Measurements from ENCODE around the gene GID4.

GID4 gene

GRCh38 chr17:17999364-18000029, 39.7 kb upstream of the GID4 start:
- Histone ChIP-seq H3K9ac (ENCODE audit: low read length) (no peak overlapping the region), H2AK5ac (ENCODE audit: low read length, severe bottlenecking) (no peak overlapping the region), H2BK5ac (ENCODE audit: low read depth, low read length, poor library complexity, severe bottlenecking) (no peak overlapping the region), H4K8ac (ENCODE audit: low read length) (no peak overlapping the region), H3K18ac (ENCODE audit: low read depth in 1 of 2, low read length in 2 of 2) (no peak overlapping the region), H3K27ac (ENCODE audit: low read length, poor library complexity, severe bottlenecking) (no peak overlapping the region), H3K4me1 (ENCODE audit: control insufficient read depth, insufficient read depth, low read depth, low read length) (peaks cover 16% of the 10 kb centered on the region), H2BK120ac (ENCODE audit: low read depth, low read length) (no peak overlapping the region), H3K4me2 (ENCODE audit: low read length, poor library complexity, severe bottlenecking) (no peak overlapping the region), H2BK12ac (ENCODE audit: low read length in 2 of 2) (no peak overlapping the region), H2AFZ (ENCODE audit: low read depth, low read length) (no peak overlapping the region), H3K14ac (ENCODE audit: low read length in 2 of 2) (peak overlapping the region in 1 of 2 experiments; percentile 45), H3K4ac (ENCODE audit: low read depth in 1 of 2, low read length in 2 of 2) (no peak overlapping the region), H3K23ac (ENCODE audit: low read length in 2 of 2) (no peak overlapping the region), H3K27me3 (ENCODE audit: control insufficient read depth in 1 of 2, insufficient read depth in 1 of 2, low read length in 2 of 2) (no peaks in the 10 kb centered on the region), H3K4me3 (ENCODE audit: insufficient read depth in 1 of 2, low read depth in 1 of 2, low read length in 2 of 2) (no peak overlapping the region), H3K79me1 (replicated peaks; ENCODE audit: low read length, poor library complexity, severe bottlenecking) (no peaks in the 10 kb centered on the region), H4K91ac (ENCODE audit: low read length) (no peak overlapping the region), H3K9me3 (ENCODE audit: control insufficient read depth, low read length) (no peaks in the 10 kb centered on the region), H2BK15ac (ENCODE audit: low read depth, poor library complexity, severe bottlenecking) (no peak overlapping the region), H3K36me3 (ENCODE audit: control insufficient read depth in 1 of 2, insufficient read depth in 2 of 2, low read depth in 1 of 2, low read length in 2 of 2) (no peaks in the 10 kb centered on the region)
- 92% methylated on average over 9 of the region's 9 CpGs for WGBS
- peak; percentile 22 for DNase-seq

GRCh38 chr17:18000030-18000408, 39.2 kb upstream of the GID4 start:
- Histone ChIP-seq H3K9me3 (ENCODE audit: control insufficient read depth, low read length) (no peaks in the 10 kb centered on the region), H3K23ac (ENCODE audit: low read length in 2 of 2) (no peak overlapping the region), H2AK5ac (ENCODE audit: low read length, severe bottlenecking) (no peak overlapping the region), H2BK5ac (ENCODE audit: low read depth, low read length, poor library complexity, severe bottlenecking) (no peak overlapping the region), H3K79me1 (replicated peaks; ENCODE audit: low read length, poor library complexity, severe bottlenecking) (no peaks in the 10 kb centered on the region), H3K4me1 (ENCODE audit: control insufficient read depth, insufficient read depth, low read depth, low read length) (peaks cover 15% of the 10 kb centered on the region), H2BK15ac (ENCODE audit: low read depth, poor library complexity, severe bottlenecking) (no peak overlapping the region), H3K4me3 (ENCODE audit: insufficient read depth in 1 of 2, low read depth in 1 of 2, low read length in 2 of 2) (no peak overlapping the region), H2BK120ac (ENCODE audit: low read depth, low read length) (no peak overlapping the region), H2AFZ (ENCODE audit: low read depth, low read length) (no peak overlapping the region), H3K27me3 (ENCODE audit: control insufficient read depth in 1 of 2, insufficient read depth in 1 of 2, low read length in 2 of 2) (no peaks in the 10 kb centered on the region), H3K14ac (ENCODE audit: low read length in 2 of 2) (no peak overlapping the region), H3K4ac (ENCODE audit: low read depth in 1 of 2, low read length in 2 of 2) (no peak overlapping the region), H3K27ac (ENCODE audit: low read length, poor library complexity, severe bottlenecking) (no peak overlapping the region), H3K4me2 (ENCODE audit: low read length, poor library complexity, severe bottlenecking) (no peak overlapping the region), H3K18ac (ENCODE audit: low read depth in 1 of 2, low read length in 2 of 2) (no peak overlapping the region), H4K91ac (ENCODE audit: low read length) (no peak overlapping the region), H2BK12ac (ENCODE audit: low read length in 2 of 2) (no peak overlapping the region), H4K8ac (ENCODE audit: low read length) (no peak overlapping the region), H3K36me3 (ENCODE audit: control insufficient read depth in 1 of 2, insufficient read depth in 2 of 2, low read depth in 1 of 2, low read length in 2 of 2) (no peaks in the 10 kb centered on the region), H3K9ac (ENCODE audit: low read length) (no peak overlapping the region)
- no peak for DNase-seq
- WGBS: 91% methylated on average over 8 of the region's 8 CpGs

GRCh38 chr17:18002171-18002570, 37.0 kb upstream of the GID4 start:
- no peak overlapping the region for H3K4ac ChIP-seq (ENCODE audit: low read depth in 1 of 2, low read length in 2 of 2)
- no peak overlapping the region for H3K23ac ChIP-seq (ENCODE audit: low read length in 2 of 2)
- peaks cover 20% of the 10 kb centered on the region for H3K4me1 ChIP-seq (ENCODE audit: control insufficient read depth, insufficient read depth, low read depth, low read length)
- H2BK120ac ChIP-seq (ENCODE audit: low read depth, low read length): no peak overlapping the region
- H2AK5ac ChIP-seq (ENCODE audit: low read length, severe bottlenecking): peak overlapping the region; percentile 9
- no peaks in the 10 kb centered on the region for H3K9me3 ChIP-seq (ENCODE audit: control insufficient read depth, low read length)
- H4K91ac ChIP-seq (ENCODE audit: low read length): no peak overlapping the region
- no peak overlapping the region for H3K14ac ChIP-seq (ENCODE audit: low read length in 2 of 2)
- H2BK5ac ChIP-seq (ENCODE audit: low read depth, low read length, poor library complexity, severe bottlenecking): no peak overlapping the region
- H3K27ac ChIP-seq (ENCODE audit: low read length, poor library complexity, severe bottlenecking): no peak overlapping the region
- H3K36me3 ChIP-seq (ENCODE audit: control insufficient read depth in 1 of 2, insufficient read depth in 2 of 2, low read depth in 1 of 2, low read length in 2 of 2): peaks cover 5 to 10% of the 10 kb centered on the region in 2 experiments
- WGBS: 95% methylated on average over 2 of the region's 2 CpGs
- H3K4me3 ChIP-seq (ENCODE audit: insufficient read depth in 1 of 2, low read depth in 1 of 2, low read length in 2 of 2): no peak overlapping the region
- peak; percentile 18 for DNase-seq
- no peaks in the 10 kb centered on the region for H3K79me1 ChIP-seq (replicated peaks; ENCODE audit: low read length, poor library complexity, severe bottlenecking)
- H3K18ac ChIP-seq (ENCODE audit: low read depth in 1 of 2, low read length in 2 of 2): no peak overlapping the region
- H2AFZ ChIP-seq (ENCODE audit: low read depth, low read length): no peak overlapping the region
- H3K27me3 ChIP-seq (ENCODE audit: control insufficient read depth in 1 of 2, insufficient read depth in 1 of 2, low read length in 2 of 2): no peaks in the 10 kb centered on the region
- H3K4me2 ChIP-seq (ENCODE audit: low read length, poor library complexity, severe bottlenecking): no peak overlapping the region
- H2BK12ac ChIP-seq (ENCODE audit: low read length in 2 of 2): no peak overlapping the region
- H2BK15ac ChIP-seq (ENCODE audit: low read depth, poor library complexity, severe bottlenecking): no peak overlapping the region
- no peak overlapping the region for H4K8ac ChIP-seq (ENCODE audit: low read length)
- no peak overlapping the region for H3K9ac ChIP-seq (ENCODE audit: low read length)

GRCh38 chr17:18004345-18004744, 34.9 kb upstream of the GID4 start:
- no peak overlapping the region for H2BK15ac ChIP-seq (ENCODE audit: low read depth, poor library complexity, severe bottlenecking)
- no peak overlapping the region for H4K91ac ChIP-seq (ENCODE audit: low read length)
- no peak overlapping the region for H2AFZ ChIP-seq (ENCODE audit: low read depth, low read length)
- WGBS: 99% methylated on average over 6 of the region's 9 CpGs
- no peak overlapping the region for H3K27ac ChIP-seq (ENCODE audit: low read length, poor library complexity, severe bottlenecking)
- no peak overlapping the region for H2BK5ac ChIP-seq (ENCODE audit: low read depth, low read length, poor library complexity, severe bottlenecking)
- no peak for DNase-seq
- no peak overlapping the region for H3K18ac ChIP-seq (ENCODE audit: low read depth in 1 of 2, low read length in 2 of 2)
- H3K4ac ChIP-seq (ENCODE audit: low read depth in 1 of 2, low read length in 2 of 2): no peak overlapping the region
- no peak overlapping the region for H3K4me2 ChIP-seq (ENCODE audit: low read length, poor library complexity, severe bottlenecking)
- no peaks in the 10 kb centered on the region for H3K27me3 ChIP-seq (ENCODE audit: control insufficient read depth in 1 of 2, insufficient read depth in 1 of 2, low read length in 2 of 2)
- H3K36me3 ChIP-seq (ENCODE audit: control insufficient read depth in 1 of 2, insufficient read depth in 2 of 2, low read depth in 1 of 2, low read length in 2 of 2): peaks cover 5 to 16% of the 10 kb centered on the region in 2 experiments
- H3K23ac ChIP-seq (ENCODE audit: low read length in 2 of 2): no peak overlapping the region
- no peaks in the 10 kb centered on the region for H3K9me3 ChIP-seq (ENCODE audit: control insufficient read depth, low read length)
- H4K8ac ChIP-seq (ENCODE audit: low read length): no peak overlapping the region
- H2AK5ac ChIP-seq (ENCODE audit: low read length, severe bottlenecking): no peak overlapping the region
- no peak overlapping the region for H2BK12ac ChIP-seq (ENCODE audit: low read length in 2 of 2)
- no peaks in the 10 kb centered on the region for H3K79me1 ChIP-seq (replicated peaks; ENCODE audit: low read length, poor library complexity, severe bottlenecking)
- H2BK120ac ChIP-seq (ENCODE audit: low read depth, low read length): no peak overlapping the region
- no peak overlapping the region for H3K9ac ChIP-seq (ENCODE audit: low read length)
- H3K4me1 ChIP-seq (ENCODE audit: control insufficient read depth, insufficient read depth, low read depth, low read length): peaks cover 26% of the 10 kb centered on the region
- no peak overlapping the region for H3K4me3 ChIP-seq (ENCODE audit: insufficient read depth in 1 of 2, low read depth in 1 of 2, low read length in 2 of 2)
- H3K14ac ChIP-seq (ENCODE audit: low read length in 2 of 2): no peak overlapping the region
